Measurements from ENCODE around the gene GALNT2. TPM values are rescaled to one million over a fixed set of nuclear protein-coding genes. Genes with fewer than 3 reads are reported as not detected.

The GALNT2 gene
- total and polyA plus RNA-seq, 4 donors: 47.5 to 182 (median 114) TPM

- DNase-seq (ENCODE audit: low spot score): no peak
- Histone ChIP-seq H3K4me1 (ENCODE audit: control insufficient read depth in 4 of 4, insufficient read depth in 4 of 4, low read length in 3 of 4) (peaks cover 2 to 10% (median 6%) of the 10 kb centered on the region in 4 donors), H3K9ac (ENCODE audit: low read depth in 1 of 2, low read length in 2 of 2) (no peak overlapping the region), H3K36me3 (ENCODE audit: control insufficient read depth in 4 of 4, insufficient read depth in 3 of 4, low read depth in 1 of 4, low read length in 3 of 4) (peaks cover 0 to 4% (median 3%) of the 10 kb centered on the region in 4 donors), H3K4me3 (ENCODE audit: low read depth in 1 of 3, low read length in 3 of 3) (no peak overlapping the region), H3K9me3 (ENCODE audit: control insufficient read depth in 4 of 4, low read length in 3 of 4) (no peaks in the 10 kb centered on the region), H3K27me3 (ENCODE audit: control insufficient read depth in 4 of 4, insufficient read depth in 4 of 4, low read length in 3 of 4) (no peaks in the 10 kb centered on the region), H3K27ac (ENCODE audit: low read depth in 1 of 2, low read length in 2 of 2) (no peak overlapping the region)
- TF ChIP-seq TAF1 (conservative IDR thresholded peaks at IDR 0.05) (no peak), FOXA1 (IDR thresholded peaks at IDR 0.05) (no peak), JUND (IDR thresholded peaks at IDR 0.05) (no peak), EGR1 (IDR thresholded peaks at IDR 0.05; ENCODE audit: low read depth in 2 of 2) (no peak)
- WGBS: 98% methylated on average over 11 of the region's 11 CpGs
Observed at GRCh38 chr1:230173187-230173975, 106.3 kb downstream of the GALNT2 start.

- 97% methylated on average over 7 of the region's 7 CpGs for WGBS
- Histone ChIP-seq H3K4me3 (ENCODE audit: low read depth in 1 of 3, low read length in 3 of 3) (no peak overlapping the region), H3K9ac (ENCODE audit: low read depth in 1 of 2, low read length in 2 of 2) (no peak overlapping the region), H3K36me3 (ENCODE audit: control insufficient read depth in 4 of 4, insufficient read depth in 3 of 4, low read depth in 1 of 4, low read length in 3 of 4) (peaks cover 2 to 8% (median 5%) of the 10 kb centered on the region in 4 donors), H3K9me3 (ENCODE audit: control insufficient read depth in 4 of 4, low read length in 3 of 4) (no peaks in the 10 kb centered on the region), H3K27me3 (ENCODE audit: control insufficient read depth in 4 of 4, insufficient read depth in 4 of 4, low read length in 3 of 4) (no peaks in the 10 kb centered on the region), H3K27ac (ENCODE audit: low read depth in 1 of 2, low read length in 2 of 2) (no peak overlapping the region), H3K4me1 (ENCODE audit: control insufficient read depth in 4 of 4, insufficient read depth in 4 of 4, low read length in 3 of 4) (peaks cover 2 to 9% (median 6%) of the 10 kb centered on the region in 4 donors)
- TF ChIP-seq TAF1 (conservative IDR thresholded peaks at IDR 0.05) (no peak), GABPA (IDR thresholded peaks at IDR 0.05 in 1 of 2, conservative IDR thresholded peaks at IDR 0.05 in 1 of 2) (no peak), NR2F2 (IDR thresholded peaks at IDR 0.05) (no peak), MAX (IDR thresholded peaks at IDR 0.05) (no peak), JUND (IDR thresholded peaks at IDR 0.05) (no peak), HNF4G (IDR thresholded peaks at IDR 0.05) (no peak), YY1 (IDR thresholded peaks at IDR 0.05) (no peak), ATF3 (IDR thresholded peaks at IDR 0.05) (no peak)
- no peak for DNase-seq (ENCODE audit: low spot score)
Observed at GRCh38 chr1:230174041-230174440, 107.0 kb downstream of the GALNT2 start.

- peaks cover 2 to 7% (median 5%) of the 10 kb centered on the region in 4 donors for H3K4me1 ChIP-seq (ENCODE audit: control insufficient read depth in 4 of 4, insufficient read depth in 4 of 4, low read length in 3 of 4)
- DNase-seq (ENCODE audit: low spot score): no peak
- no peaks in the 10 kb centered on the region for H3K27me3 ChIP-seq (ENCODE audit: control insufficient read depth in 4 of 4, insufficient read depth in 4 of 4, low read length in 3 of 4)
- H3K4me3 ChIP-seq (ENCODE audit: low read depth in 1 of 3, low read length in 3 of 3): no peak overlapping the region
- H3K9me3 ChIP-seq (ENCODE audit: control insufficient read depth in 4 of 4, low read length in 3 of 4): no peaks in the 10 kb centered on the region
- H3K27ac ChIP-seq (ENCODE audit: low read depth in 1 of 2, low read length in 2 of 2): no peak overlapping the region
- no peak overlapping the region for H3K9ac ChIP-seq (ENCODE audit: low read depth in 1 of 2, low read length in 2 of 2)
- 98% methylated on average over 15 of the region's 15 CpGs for WGBS
- no peak for TF ChIP-seq FOXA1 (IDR thresholded peaks at IDR 0.05)
- no peak for TF ChIP-seq YY1 (IDR thresholded peaks at IDR 0.05)
- TF ChIP-seq RXRA (IDR thresholded peaks at IDR 0.05): no peak
- TF ChIP-seq CTCF (IDR thresholded peaks at IDR 0.05; ENCODE audit: low read depth, low read length, missing input control): no peak
- TF ChIP-seq EGR1 (IDR thresholded peaks at IDR 0.05; ENCODE audit: low read depth in 2 of 2): no peak
- TF ChIP-seq FOXA2 (IDR thresholded peaks at IDR 0.05): no peak
- no peak for TF ChIP-seq NR2F2 (IDR thresholded peaks at IDR 0.05)
- TF ChIP-seq GABPA (IDR thresholded peaks at IDR 0.05 in 1 of 2, conservative IDR thresholded peaks at IDR 0.05 in 1 of 2): no peak
- TF ChIP-seq JUND (IDR thresholded peaks at IDR 0.05): no peak
- no peak for TF ChIP-seq HNF4G (IDR thresholded peaks at IDR 0.05)
- no peak for TF ChIP-seq ATF3 (IDR thresholded peaks at IDR 0.05)
- no peak for TF ChIP-seq TAF1 (conservative IDR thresholded peaks at IDR 0.05)
- H3K36me3 ChIP-seq (ENCODE audit: control insufficient read depth in 4 of 4, insufficient read depth in 3 of 4, low read depth in 1 of 4, low read length in 3 of 4): peaks cover 4 to 13% (median 5%) of the 10 kb centered on the region in 4 donors
Observed at GRCh38 chr1:230174471-230175162, 107.6 kb downstream of the GALNT2 start.
